ENCODE measurements around the gene ESYT2. TPM values are rescaled to one million over a fixed set of nuclear protein-coding genes. Genes with fewer than 3 reads are reported as not detected.

Gene ESYT2
- total RNA-seq, 1 donor from 2014 or later: 31.8 TPM

DNA sequence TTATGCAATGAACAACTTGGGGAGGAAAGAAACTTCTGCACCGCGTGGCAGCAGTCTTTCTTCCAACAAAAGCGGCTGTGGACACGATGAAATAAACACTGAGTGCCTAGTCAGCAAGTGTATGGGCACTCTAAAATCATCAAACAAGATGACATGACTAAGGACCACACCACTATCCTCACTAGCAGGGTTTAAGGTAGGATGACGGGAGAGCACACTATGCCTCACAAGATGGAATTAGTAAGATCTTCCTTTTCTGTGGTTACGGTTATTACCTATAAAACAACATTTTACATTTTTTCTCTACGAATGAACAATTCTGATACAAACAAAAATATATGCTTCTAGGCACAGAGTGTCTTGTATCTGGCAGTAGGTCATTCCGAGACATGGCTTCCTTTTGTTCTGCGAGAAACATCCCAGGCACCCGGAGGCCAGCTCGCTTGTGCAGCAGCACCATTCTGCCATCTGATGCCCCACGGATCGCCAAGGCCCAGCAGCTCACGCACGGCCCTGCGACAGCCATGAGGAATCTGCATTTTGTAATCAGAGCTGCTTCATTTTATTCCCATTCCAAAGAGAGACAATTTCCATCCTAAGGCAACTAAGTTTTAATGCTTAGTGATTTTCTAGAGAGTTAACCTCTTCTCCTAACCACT lies 70.6 kb downstream of the ESYT2 start:
- DNase-seq (ENCODE audit: low spot score): no peak
- no peak for TF ChIP-seq CTCF (IDR thresholded peaks at IDR 0.05; ENCODE audit: unreplicated experiment)
- no peak overlapping the region for H3K27ac Mint-ChIP-seq (ENCODE audit: unreplicated experiment)
- H3K27me3 Mint-ChIP-seq (ENCODE audit: unreplicated experiment): no peaks in the 10 kb centered on the region
- H3K4me3 Mint-ChIP-seq (ENCODE audit: unreplicated experiment): no peak overlapping the region
- H3K4me1 Mint-ChIP-seq (ENCODE audit: unreplicated experiment): peaks cover 9% of the 10 kb centered on the region
- H3K36me3 Mint-ChIP-seq (ENCODE audit: low read depth, unreplicated experiment): peaks cover 42% of the 10 kb centered on the region
- H3K9me3 Mint-ChIP-seq (ENCODE audit: unreplicated experiment): no peaks in the 10 kb centered on the region

DNA sequence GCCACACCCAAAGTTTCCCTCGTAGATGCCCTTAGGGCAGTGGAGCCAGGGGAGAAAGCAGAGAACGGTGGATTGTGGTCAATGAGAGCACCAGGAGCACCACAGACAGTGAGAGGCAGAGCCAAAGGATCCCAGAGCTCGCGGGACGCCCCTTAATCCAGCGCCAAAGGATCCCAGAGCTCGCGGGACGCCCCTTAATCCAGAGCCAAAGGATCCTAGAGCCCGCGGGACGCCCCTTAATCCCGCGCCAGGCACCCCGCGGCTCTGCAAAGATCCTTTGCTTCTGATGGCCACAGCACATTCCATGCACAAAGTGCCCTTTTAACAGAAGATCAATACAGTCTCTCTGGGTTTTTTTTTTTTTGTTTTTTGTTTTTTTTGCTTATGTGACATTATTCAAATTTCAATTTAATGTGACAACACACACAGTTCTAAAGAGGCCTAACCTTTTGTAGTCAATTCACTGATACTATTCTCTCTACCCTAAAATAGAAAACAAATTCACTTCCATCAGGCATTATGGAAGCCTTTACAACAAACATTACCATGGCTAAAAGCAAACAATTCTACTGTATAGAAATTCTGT lies 71.8 kb downstream of the ESYT2 start:
- Mint-ChIP-seq H3K4me1 (ENCODE audit: unreplicated experiment) (peaks cover 9% of the 10 kb centered on the region), H3K27me3 (ENCODE audit: unreplicated experiment) (no peaks in the 10 kb centered on the region), H3K27ac (ENCODE audit: unreplicated experiment) (no peak overlapping the region), H3K4me3 (ENCODE audit: unreplicated experiment) (no peak overlapping the region), H3K36me3 (ENCODE audit: low read depth, unreplicated experiment) (peaks cover 44% of the 10 kb centered on the region), H3K9me3 (ENCODE audit: unreplicated experiment) (no peaks in the 10 kb centered on the region)
- no peak for DNase-seq (ENCODE audit: low spot score)
- TF ChIP-seq CTCF (IDR thresholded peaks at IDR 0.05; ENCODE audit: unreplicated experiment): no peak

- Mint-ChIP-seq H3K4me1 (ENCODE audit: unreplicated experiment) (peaks cover 9% of the 10 kb centered on the region), H3K9me3 (ENCODE audit: unreplicated experiment) (no peaks in the 10 kb centered on the region), H3K4me3 (ENCODE audit: unreplicated experiment) (no peak overlapping the region), H3K27ac (ENCODE audit: unreplicated experiment) (peak overlapping the region; percentile 25), H3K36me3 (ENCODE audit: low read depth, unreplicated experiment) (peaks cover 31% of the 10 kb centered on the region), H3K27me3 (ENCODE audit: unreplicated experiment) (no peaks in the 10 kb centered on the region)
- DNase-seq (ENCODE audit: low spot score): no peak
- TF ChIP-seq CTCF (IDR thresholded peaks at IDR 0.05; ENCODE audit: unreplicated experiment): no peak
Measured at GRCh38 chr7:158754746-158755444, 74.4 kb downstream of the ESYT2 start.

DNA sequence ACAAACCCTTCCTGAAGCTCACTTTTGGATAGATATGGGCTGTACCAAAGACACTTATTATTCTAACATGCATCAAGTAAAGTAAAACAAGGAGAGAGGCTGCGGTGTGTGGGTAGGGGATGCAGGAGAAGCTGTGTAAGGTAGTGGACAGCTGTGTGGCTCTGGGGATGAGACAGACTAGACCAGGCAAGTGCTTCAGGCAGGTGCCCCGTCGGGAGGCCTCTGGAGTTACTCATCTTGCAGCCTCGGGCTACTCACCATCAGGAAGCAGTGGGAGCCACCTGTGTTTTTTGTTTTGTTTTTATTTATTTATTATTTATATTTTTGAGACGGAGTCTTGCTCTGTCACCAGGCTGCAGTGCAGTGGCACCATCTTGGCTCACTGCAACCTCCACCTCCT lies 75.4 kb downstream of the ESYT2 start:
- Mint-ChIP-seq H3K4me1 (ENCODE audit: unreplicated experiment) (peaks cover 9% of the 10 kb centered on the region), H3K36me3 (ENCODE audit: low read depth, unreplicated experiment) (peaks cover 28% of the 10 kb centered on the region), H3K27me3 (ENCODE audit: unreplicated experiment) (no peaks in the 10 kb centered on the region), H3K27ac (ENCODE audit: unreplicated experiment) (no peak overlapping the region), H3K9me3 (ENCODE audit: unreplicated experiment) (no peaks in the 10 kb centered on the region), H3K4me3 (ENCODE audit: unreplicated experiment) (no peak overlapping the region)
- DNase-seq (ENCODE audit: low spot score): no peak
- TF ChIP-seq CTCF (IDR thresholded peaks at IDR 0.05; ENCODE audit: unreplicated experiment): no peak

DNA sequence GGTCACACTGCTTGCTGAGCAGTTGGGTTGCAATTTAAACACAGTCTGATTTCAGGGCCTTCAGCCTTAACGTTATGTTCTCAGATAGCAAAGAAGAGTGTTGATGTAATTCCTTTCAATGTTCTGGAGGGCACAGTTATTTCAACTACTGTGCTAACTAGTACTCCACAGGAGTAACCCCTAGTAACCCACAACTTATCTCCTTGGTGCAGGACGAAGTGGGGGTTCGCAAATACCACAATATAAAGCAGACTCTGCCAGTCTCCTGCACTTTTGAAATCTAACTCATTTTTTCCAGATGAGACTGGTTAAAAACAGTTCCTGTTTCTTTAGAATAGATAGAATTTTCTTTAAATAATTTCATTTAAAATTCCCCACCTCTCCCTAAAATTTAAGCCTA lies 77.6 kb downstream of the ESYT2 start:
- peaks cover 18% of the 10 kb centered on the region for H3K36me3 Mint-ChIP-seq (ENCODE audit: low read depth, unreplicated experiment)
- no peak overlapping the region for H3K27ac Mint-ChIP-seq (ENCODE audit: unreplicated experiment)
- TF ChIP-seq CTCF (IDR thresholded peaks at IDR 0.05; ENCODE audit: unreplicated experiment): no peak
- no peak for DNase-seq (ENCODE audit: low spot score)
- no peaks in the 10 kb centered on the region for H3K9me3 Mint-ChIP-seq (ENCODE audit: unreplicated experiment)
- H3K4me3 Mint-ChIP-seq (ENCODE audit: unreplicated experiment): no peak overlapping the region
- H3K4me1 Mint-ChIP-seq (ENCODE audit: unreplicated experiment): peaks cover 9% of the 10 kb centered on the region
- no peaks in the 10 kb centered on the region for H3K27me3 Mint-ChIP-seq (ENCODE audit: unreplicated experiment)

Data from endothelial cell (in vitro differentiated cells).